GM12892 (cell line): ENCODE data around the gene GADD45G.
A peak's percentile ranks its signal among the peaks of the same experiment; 100 is the strongest.

ENCODE experiments used
- POLR2A ChIP-seq: IDR thresholded peaks from 2 replicates; pipeline ENCODE4 v1.6.1; 2011; ENCODE audit warnings: low read depth, low read length, control low read depth
- POLR2AphosphoS5 ChIP-seq: IDR thresholded peaks from 2 replicates; pipeline ENCODE4 v1.6.1; 2011; ENCODE audit warnings: low read depth, low read length, control low read depth

DNA sequence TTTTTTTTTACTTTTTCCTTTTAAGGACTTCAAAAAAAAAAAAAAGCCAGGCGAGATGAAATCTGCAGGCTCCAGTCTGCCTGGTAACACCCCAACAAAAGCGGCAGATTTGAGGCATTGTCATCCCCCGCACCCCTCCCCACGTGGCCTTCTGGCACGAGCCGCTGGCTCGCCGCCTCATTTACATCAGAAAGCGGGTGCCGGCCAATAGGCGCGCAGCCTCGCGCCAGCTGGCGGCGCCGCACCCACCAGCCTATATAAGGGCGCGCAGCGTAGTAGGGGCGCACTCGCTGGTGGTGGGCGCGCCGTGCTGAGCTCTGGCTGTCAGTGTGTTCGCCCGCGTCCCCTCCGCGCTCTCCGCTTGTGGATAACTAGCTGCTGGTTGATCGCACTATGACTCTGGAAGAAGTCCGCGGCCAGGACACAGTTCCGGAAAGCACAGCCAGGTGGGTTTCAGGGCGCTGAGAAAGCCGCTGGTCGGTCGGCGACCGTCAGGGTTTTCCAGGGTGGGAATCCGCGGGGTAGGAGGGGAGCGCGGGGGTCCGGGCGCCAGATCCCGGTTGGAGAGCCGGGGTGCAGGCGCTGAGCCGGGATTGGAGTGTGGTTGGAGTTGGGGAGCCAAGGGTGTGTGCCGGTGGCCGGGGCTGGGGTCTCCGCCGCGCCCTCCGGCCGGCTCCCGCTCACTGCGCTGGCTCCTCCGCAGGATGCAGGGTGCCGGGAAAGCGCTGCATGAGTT is at the start of gene GADD45G:
- TF ChIP-seq POLR2A (peak; percentile 97), POLR2AphosphoS5 (peak; percentile 83)
